Ishikawa (cell line): Measurements from ENCODE around the gene EDC3.

Source experiments
- CREB1 ChIP-seq: IDR thresholded peaks from 2 replicates; pipeline ENCODE4 v1.6.1; 2012; ENCODE audit warnings: low read depth
- TEAD4 ChIP-seq: IDR thresholded peaks from 2 replicates; pipeline ENCODE4 v1.6.1; 2012
- YY1 ChIP-seq: IDR thresholded peaks from 2 replicates; pipeline ENCODE4 v1.6.1; 2012; ENCODE audit warnings: low read depth

GRCh38 chr15:74712311-74712710 is 16.5 kb upstream of the EDC3 start:
- TF ChIP-seq CREB1 (no peak), TEAD4 (no peak), YY1 (no peak)
